HCT116 (cell line): Measurements from ENCODE around the gene DAGLA. TPM values are rescaled to one million over a fixed set of nuclear protein-coding genes. Genes with fewer than 3 reads are reported as not detected.

Experiments used
- ATAC-seq: fragments of 200-7000 bp; cut with Tn5 transposase; 2 replicates; pipeline ENCODE4 v1.9.1; 2020; ENCODE audit warnings: mild to moderate bottlenecking, moderate library complexity
- BruUV-seq: library from RNA; stranded (reverse); fragments of 400-500 nt; replicated peaks from 2 replicates; lab custom pipeline; 2021; lab: Mats Ljungman, UMichigan
- CTCF ChIA-PET: fragments of 300-600 bp; sonication (Branson Sonifier 250); formaldehyde crosslinking; loops from one replicate; lab custom pipeline; 2021; ENCODE audit warnings: antibody characterized with exemption; lab: Charles Lee
- POLR2A ChIA-PET: fragments of 300-600, 350-600 bp; sonication (Branson Sonifier 250); formaldehyde crosslinking; loops from one replicate; lab custom pipeline; 2021; ENCODE audit warnings: antibody characterized with exemption; lab: Charles Lee
- RAD21 ChIA-PET, 2 experiments: fragments of 300-600 bp; sonication (Branson Sonifier 250); formaldehyde crosslinking; loops; one replicate each; lab custom pipeline; 2023; ENCODE audit warnings: low total read pairs in 2 of 2; ENCODE audit not compliant: uncharacterized antibody in 2 of 2, unreplicated experiment in 2 of 2, low non-redundant PET in 1 of 2; lab: Charles Lee
- DNase-seq: peaks from one replicate; pipeline ENCODE4 v3.0.0-alpha.2; 2010; ENCODE audit warnings: low read depth, low spot score
- H2AFZ ChIP-seq: fragments of 200-600 bp; shearing (Covaris generic), sonication (generic); 2 replicates; pipeline ENCODE4 v1.6.1; 2017; ENCODE audit warnings: low read depth, mixed run types, mixed read lengths, antibody characterized with exemption, low read length; ENCODE audit not compliant: poor library complexity, severe bottlenecking
- H3K27ac ChIP-seq: 2 replicates; pipeline ENCODE4 v1.5.1; 2012; ENCODE audit warnings: low read depth, low read length
- H3K27me3 ChIP-seq: fragments of 200-600 bp; sonication (generic); 2 replicates; pipeline ENCODE4 v1.6.1; 2016; ENCODE audit warnings: mixed run types, low read length, mixed read lengths; ENCODE audit not compliant: insufficient read depth
- H3K36me3 ChIP-seq, 2 experiments: fragments of 200-500 bp in 1 of 2; fragments of 200-600 bp in 1 of 2; sonication (Bioruptor generic) in 1 of 2; sonication (generic) in 1 of 2; 2 replicates each; pipeline versions ENCODE4 v1.5.1 to v1.6.1; 2014 to 2016; ENCODE audit warnings: low read length in 2 of 2, inconsistent platforms in 1 of 2, mixed read lengths in 1 of 2, mixed run types in 1 of 2; ENCODE audit not compliant: insufficient read depth in 2 of 2, control insufficient read depth in 1 of 2
- H3K4me1 ChIP-seq, 2 experiments: fragments of 200-600 bp in 1 of 2; sonication (generic) in 1 of 2; 2 replicates each; pipeline versions ENCODE4 v1.5.1 to v1.6.1; 2012 to 2017; ENCODE audit warnings: low read length in 2 of 2, inconsistent platforms in 1 of 2, mild to moderate bottlenecking in 1 of 2, mixed read lengths in 1 of 2, mixed run types in 1 of 2, moderate library complexity in 1 of 2; ENCODE audit not compliant: insufficient read depth in 2 of 2, control insufficient read depth in 1 of 2
- H3K4me2 ChIP-seq: fragments of 200-600 bp; sonication (generic); 2 replicates; pipeline ENCODE4 v1.6.1; 2017; ENCODE audit warnings: mixed run types, low read length, mixed read lengths
- H3K4me3 ChIP-seq, 2 experiments: fragments of 200-600 bp in 1 of 2; sonication (generic) in 1 of 2; replicated peaks in 1 of 2; 2 replicates each; pipeline ENCODE4 v1.5.1; 2011 to 2016; ENCODE audit warnings: low read length in 2 of 2, control low read depth in 1 of 2, low read depth in 1 of 2, mild to moderate bottlenecking in 1 of 2, mixed read lengths in 1 of 2, mixed run types in 1 of 2
- H3K79me2 ChIP-seq: fragments of 200-600 bp; sonication (generic); 2 replicates; pipeline ENCODE4 v1.6.1; 2017; ENCODE audit warnings: mild to moderate bottlenecking, mixed run types, low read length, moderate library complexity, mixed read lengths; ENCODE audit not compliant: insufficient read depth
- H3K9ac ChIP-seq: fragments of 200-600 bp; sonication (generic); 2 replicates; pipeline ENCODE4 v1.6.1; 2016; ENCODE audit warnings: low read length, mixed read lengths
- H3K9me2 ChIP-seq: fragments of 200-600 bp; sonication (generic), shearing (Covaris generic); 2 replicates; pipeline ENCODE4 v1.6.1; 2017; ENCODE audit warnings: mixed run types, mild to moderate bottlenecking, moderate library complexity; ENCODE audit not compliant: insufficient read depth
- H3K9me3 ChIP-seq, 2 experiments: fragments of 200-500 bp in 1 of 2; fragments of 200-600 bp in 1 of 2; sonication (Bioruptor generic) in 1 of 2; sonication (generic) in 1 of 2; 2 replicates each; pipeline ENCODE4 v1.6.1; 2014 to 2017; ENCODE audit warnings: low read length in 2 of 2, mixed read lengths in 2 of 2, inconsistent platforms in 1 of 2, low read depth in 1 of 2, mild to moderate bottlenecking in 1 of 2, mixed run types in 1 of 2, moderate library complexity in 1 of 2; ENCODE audit not compliant: control insufficient read depth in 1 of 2, insufficient read depth in 1 of 2
- H4K20me1 ChIP-seq: fragments of 200-600 bp; sonication (generic), shearing (Covaris generic); 2 replicates; pipeline ENCODE4 v1.6.1; 2017; ENCODE audit warnings: mixed run types, mild to moderate bottlenecking, moderate library complexity; ENCODE audit not compliant: insufficient read depth
- CBX3 ChIP-seq: IDR thresholded peaks from 2 replicates; pipeline ENCODE4 v1.6.1; 2012; ENCODE audit warnings: low read depth
- EGR1 ChIP-seq: IDR thresholded peaks from 2 replicates; pipeline ENCODE4 v1.6.1; 2012; ENCODE audit warnings: low read depth
- EZH2 ChIP-seq: fragments of 200-600 bp; sonication (generic); IDR thresholded peaks from 2 replicates; pipeline ENCODE4 v1.6.1; 2017; ENCODE audit warnings: antibody characterized with exemption, mixed run types
- FOSL1 ChIP-seq: IDR thresholded peaks from 2 replicates; pipeline ENCODE4 v1.6.1; 2012; ENCODE audit warnings: low read depth
- POLR2A ChIP-seq: IDR thresholded peaks from 2 replicates; pipeline ENCODE4 v1.7.0; 2011; ENCODE audit warnings: borderline replicate concordance; ENCODE audit not compliant: insufficient read depth, insufficient read length; ENCODE audit errors: extremely low read depth
- SIN3A ChIP-seq: IDR thresholded peaks from 2 replicates; pipeline ENCODE4 v1.6.1; 2012; ENCODE audit warnings: low read depth
- SRF ChIP-seq: IDR thresholded peaks from 2 replicates; pipeline ENCODE4 v1.6.1; 2012; ENCODE audit warnings: low read depth
- intact Hi-C: fragments of 100-400 bp; cut with micrococcal nuclease; formaldehyde crosslinking; loops from 2 replicates; pipeline ENCODE4 v1.10.0; 2022
- total RNA-seq: library from RNA; stranded (reverse); gene quantifications from one replicate; pipeline ENCODE4 v1.2.1, GENCODE V29; 2021; ENCODE audit not compliant: unreplicated experiment
- TF ChIP-seq, protein P1 (sequence below): IDR thresholded peaks from 2 replicates; pipeline ENCODE4 v1.6.1; 2011; ENCODE audit warnings: mild to moderate bottlenecking, low read length, moderate library complexity; ENCODE audit not compliant: insufficient replicate concordance; ENCODE audit errors: extremely low read depth
- TF ChIP-seq, protein P2 (sequence below): IDR thresholded peaks from 2 replicates; pipeline ENCODE4 v1.6.1; 2012; ENCODE audit warnings: low read depth

DAGLA gene
- total RNA-seq, 1 experiment from 2014 or later = 2.7 TPM

DNA sequence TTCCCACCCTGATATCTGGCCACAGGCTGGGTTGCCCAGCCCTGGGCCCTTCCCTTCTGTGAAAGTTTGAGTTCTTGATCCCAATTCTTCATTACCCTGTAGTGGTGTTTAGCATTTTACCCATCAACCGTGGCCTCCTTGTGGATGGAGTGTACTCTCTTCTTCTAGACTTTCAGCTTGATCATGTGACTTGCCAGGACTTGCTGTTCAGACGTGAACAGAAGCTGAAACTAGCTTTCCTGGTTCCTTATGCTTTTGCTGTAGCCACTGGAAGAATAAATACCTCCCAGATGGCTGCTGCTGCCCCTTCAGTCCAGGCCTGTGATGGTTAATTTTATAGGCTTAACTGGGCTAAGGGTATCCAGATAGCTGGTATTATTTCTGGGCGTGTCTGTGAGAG lies 32.7 kb upstream of the DAGLA start:
- CTCF ChIA-PET = interaction anchor here (1.4 kb wide), 1 partner anchor 9 kb away, joined by 6 read pairs; no protein-coding TSS in a partner anchor
- Histone ChIP-seq H2AFZ (no peak overlapping the region), H4K20me1 (no peaks in the 10 kb centered on the region), H3K4me2 (no peak overlapping the region), H3K9ac (no peak overlapping the region), H3K27ac (no peak overlapping the region), H3K4me3 (no peak overlapping the region), H3K9me3 (no peaks in the 10 kb centered on the region), H3K4me1 (no peaks in the 10 kb centered on the region), H3K27me3 (no peaks in the 10 kb centered on the region), H3K79me2 (no peaks in the 10 kb centered on the region), H3K36me3 (no peaks in the 10 kb centered on the region), H3K9me2 (no peaks in the 10 kb centered on the region)
- DNase-seq = no peak
- RAD21 ChIA-PET = no interaction called here
- BruUV-seq = no TSS peak
- ATAC-seq = no peak
- POLR2A ChIA-PET = no interaction called here
- no peak for TF ChIP-seq EGR1
- TF ChIP-seq POLR2A = no peak
- no peak for TF ChIP-seq SRF
- no peak for TF ChIP-seq CBX3
- TF ChIP-seq, protein P1, sequence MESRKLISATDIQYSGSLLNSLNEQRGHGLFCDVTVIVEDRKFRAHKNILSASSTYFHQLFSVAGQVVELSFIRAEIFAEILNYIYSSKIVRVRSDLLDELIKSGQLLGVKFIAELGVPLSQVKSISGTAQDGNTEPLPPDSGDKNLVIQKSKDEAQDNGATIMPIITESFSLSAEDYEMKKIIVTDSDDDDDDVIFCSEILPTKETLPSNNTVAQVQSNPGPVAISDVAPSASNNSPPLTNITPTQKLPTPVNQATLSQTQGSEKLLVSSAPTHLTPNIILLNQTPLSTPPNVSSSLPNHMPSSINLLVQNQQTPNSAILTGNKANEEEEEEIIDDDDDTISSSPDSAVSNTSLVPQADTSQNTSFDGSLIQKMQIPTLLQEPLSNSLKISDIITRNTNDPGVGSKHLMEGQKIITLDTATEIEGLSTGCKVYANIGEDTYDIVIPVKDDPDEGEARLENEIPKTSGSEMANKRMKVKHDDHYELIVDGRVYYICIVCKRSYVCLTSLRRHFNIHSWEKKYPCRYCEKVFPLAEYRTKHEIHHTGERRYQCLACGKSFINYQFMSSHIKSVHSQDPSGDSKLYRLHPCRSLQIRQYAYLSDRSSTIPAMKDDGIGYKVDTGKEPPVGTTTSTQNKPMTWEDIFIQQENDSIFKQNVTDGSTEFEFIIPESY = no peak
- TF ChIP-seq FOSL1 = no peak
- no peak for TF ChIP-seq EZH2
- no peak for TF ChIP-seq SIN3A
- TF ChIP-seq, protein P2, sequence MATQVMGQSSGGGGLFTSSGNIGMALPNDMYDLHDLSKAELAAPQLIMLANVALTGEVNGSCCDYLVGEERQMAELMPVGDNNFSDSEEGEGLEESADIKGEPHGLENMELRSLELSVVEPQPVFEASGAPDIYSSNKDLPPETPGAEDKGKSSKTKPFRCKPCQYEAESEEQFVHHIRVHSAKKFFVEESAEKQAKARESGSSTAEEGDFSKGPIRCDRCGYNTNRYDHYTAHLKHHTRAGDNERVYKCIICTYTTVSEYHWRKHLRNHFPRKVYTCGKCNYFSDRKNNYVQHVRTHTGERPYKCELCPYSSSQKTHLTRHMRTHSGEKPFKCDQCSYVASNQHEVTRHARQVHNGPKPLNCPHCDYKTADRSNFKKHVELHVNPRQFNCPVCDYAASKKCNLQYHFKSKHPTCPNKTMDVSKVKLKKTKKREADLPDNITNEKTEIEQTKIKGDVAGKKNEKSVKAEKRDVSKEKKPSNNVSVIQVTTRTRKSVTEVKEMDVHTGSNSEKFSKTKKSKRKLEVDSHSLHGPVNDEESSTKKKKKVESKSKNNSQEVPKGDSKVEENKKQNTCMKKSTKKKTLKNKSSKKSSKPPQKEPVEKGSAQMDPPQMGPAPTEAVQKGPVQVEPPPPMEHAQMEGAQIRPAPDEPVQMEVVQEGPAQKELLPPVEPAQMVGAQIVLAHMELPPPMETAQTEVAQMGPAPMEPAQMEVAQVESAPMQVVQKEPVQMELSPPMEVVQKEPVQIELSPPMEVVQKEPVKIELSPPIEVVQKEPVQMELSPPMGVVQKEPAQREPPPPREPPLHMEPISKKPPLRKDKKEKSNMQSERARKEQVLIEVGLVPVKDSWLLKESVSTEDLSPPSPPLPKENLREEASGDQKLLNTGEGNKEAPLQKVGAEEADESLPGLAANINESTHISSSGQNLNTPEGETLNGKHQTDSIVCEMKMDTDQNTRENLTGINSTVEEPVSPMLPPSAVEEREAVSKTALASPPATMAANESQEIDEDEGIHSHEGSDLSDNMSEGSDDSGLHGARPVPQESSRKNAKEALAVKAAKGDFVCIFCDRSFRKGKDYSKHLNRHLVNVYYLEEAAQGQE = no peak
- intact Hi-C loops = no loop called here
